WTC11 (cell line): ENCODE measurements around the gene SAMM50. TPM values are rescaled to one million over a fixed set of nuclear protein-coding genes. Genes with fewer than 3 reads are reported as not detected.

Experiments
- AFF4 ChIP-seq: sonication (generic); formaldehyde crosslinking; IDR thresholded peaks from 2 replicates; pipeline ENCODE4 v1.8.1; 2023; ENCODE audit warnings: mild to moderate bottlenecking, missing genetic modification reagents, borderline replicate concordance
- MYBL2 ChIP-seq: sonication (generic); formaldehyde crosslinking; IDR thresholded peaks from 2 replicates; pipeline ENCODE4 v1.8.1; 2023; ENCODE audit warnings: mild to moderate bottlenecking, moderate library complexity, missing genetic modification reagents
- NFE2L1 ChIP-seq: sonication (generic); formaldehyde crosslinking; IDR thresholded peaks from 2 replicates; pipeline ENCODE4 v1.8.1; 2023; ENCODE audit warnings: missing genetic modification reagents
- PRDM15 ChIP-seq: sonication (generic); formaldehyde crosslinking; IDR thresholded peaks from 2 replicates; pipeline ENCODE4 v1.8.0; 2022; ENCODE audit warnings: missing genetic modification reagents
- RELA ChIP-seq: sonication (generic); formaldehyde crosslinking; IDR thresholded peaks from 2 replicates; pipeline ENCODE4 v1.8.1; 2022; ENCODE audit warnings: missing genetic modification reagents, mild to moderate bottlenecking, borderline replicate concordance
- USF1 ChIP-seq: sonication (generic); formaldehyde crosslinking; IDR thresholded peaks from 2 replicates; pipeline ENCODE4 v1.8.0; 2022; ENCODE audit warnings: mild to moderate bottlenecking, missing genetic modification reagents
- ZBTB21 ChIP-seq: sonication (generic); formaldehyde crosslinking; IDR thresholded peaks from 2 replicates; pipeline ENCODE4 v1.8.1; 2023; ENCODE audit warnings: mild to moderate bottlenecking, missing genetic modification reagents, borderline replicate concordance
- ZNF232 ChIP-seq: sonication (generic); formaldehyde crosslinking; IDR thresholded peaks from 2 replicates; pipeline ENCODE4 v1.8.0; 2022; ENCODE audit warnings: mild to moderate bottlenecking, missing genetic modification reagents
- ZNF281 ChIP-seq: sonication (generic); formaldehyde crosslinking; IDR thresholded peaks from 2 replicates; pipeline ENCODE4 v1.8.0; 2023; ENCODE audit warnings: mild to moderate bottlenecking, missing genetic modification reagents
- ZNF423 ChIP-seq: fragments of 250-450 bp; sonication (Bioruptor Pico); IDR thresholded peaks from 2 replicates; pipeline ENCODE4 v2.1.2; 2022; ENCODE audit warnings: mild to moderate bottlenecking, moderate library complexity
- total RNA-seq: library from RNA; stranded (reverse); gene quantifications from 3 replicates; pipeline ENCODE4 v1.2.3, GENCODE V29; 2021
- TF ChIP-seq, protein P1 (sequence below): sonication (generic); formaldehyde crosslinking; IDR thresholded peaks from 2 replicates; pipeline ENCODE4 v1.8.1; 2023; ENCODE audit warnings: mild to moderate bottlenecking, missing genetic modification reagents
- TF ChIP-seq, protein P2 (sequence below): sonication (generic); formaldehyde crosslinking; IDR thresholded peaks from 2 replicates; pipeline ENCODE4 v1.8.0; 2022; ENCODE audit warnings: mild to moderate bottlenecking, missing genetic modification reagents
- TF ChIP-seq, protein P3 (sequence below): fragments of 200-600 bp; IDR thresholded peaks from 2 replicates; pipeline ENCODE4 v1.8.0; 2022; ENCODE audit warnings: antibody characterized with exemption
- TF ChIP-seq, protein P4 (sequence below): sonication (generic); formaldehyde crosslinking; IDR thresholded peaks from 2 replicates; pipeline ENCODE4 v1.8.1; 2023; ENCODE audit warnings: mild to moderate bottlenecking, missing genetic modification reagents

Gene SAMM50
- total RNA-seq, 1 experiment from 2014 or later, result 72.1 TPM

DNA sequence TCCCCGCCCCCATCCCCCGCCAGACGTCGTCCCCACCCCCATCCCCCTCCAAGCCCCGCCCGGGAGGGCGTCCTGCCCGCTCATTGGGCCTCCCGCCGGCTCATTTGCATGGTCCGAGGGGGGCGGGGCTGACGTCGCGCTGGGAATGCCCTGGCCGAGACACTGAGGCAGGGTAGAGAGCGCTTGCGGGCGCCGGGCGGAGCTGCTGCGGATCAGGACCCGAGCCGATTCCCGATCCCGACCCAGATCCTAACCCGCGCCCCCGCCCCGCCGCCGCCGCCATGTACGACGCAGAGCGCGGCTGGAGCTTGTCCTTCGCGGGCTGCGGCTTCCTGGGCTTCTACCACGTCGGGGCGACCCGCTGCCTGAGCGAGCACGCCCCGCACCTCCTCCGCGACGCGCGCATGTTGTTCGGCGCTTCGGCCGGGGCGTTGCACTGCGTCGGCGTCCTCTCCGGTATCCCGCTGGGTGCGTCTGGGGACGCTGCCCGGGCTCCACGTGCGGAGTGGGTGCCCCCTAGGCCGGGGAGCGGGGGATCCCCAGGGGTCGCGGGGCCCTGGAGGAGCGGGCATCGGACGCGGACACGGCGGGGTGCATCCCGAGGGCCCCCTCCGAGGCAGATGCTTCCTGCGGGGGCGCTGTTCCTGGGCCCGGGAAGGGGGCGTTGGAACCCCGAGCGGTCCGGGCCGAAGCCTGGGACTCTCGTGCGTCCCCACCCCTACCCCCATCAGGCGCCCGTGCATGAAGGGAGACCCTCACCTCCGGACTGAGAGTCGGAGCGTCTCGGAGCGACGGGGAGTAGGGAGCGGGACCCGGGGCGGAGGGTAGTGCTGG lies 31.4 kb upstream of the SAMM50 start, which contains the start of gene PNPLA3 (continued):
- no peak for TF ChIP-seq USF1
- no peak for TF ChIP-seq AFF4 (CRISPR knock-in tag)
- TF ChIP-seq MYBL2 (CRISPR knock-in tag), result peak; percentile 77; the same call in 1 of the 2 replicates
- TF ChIP-seq, protein P1, sequence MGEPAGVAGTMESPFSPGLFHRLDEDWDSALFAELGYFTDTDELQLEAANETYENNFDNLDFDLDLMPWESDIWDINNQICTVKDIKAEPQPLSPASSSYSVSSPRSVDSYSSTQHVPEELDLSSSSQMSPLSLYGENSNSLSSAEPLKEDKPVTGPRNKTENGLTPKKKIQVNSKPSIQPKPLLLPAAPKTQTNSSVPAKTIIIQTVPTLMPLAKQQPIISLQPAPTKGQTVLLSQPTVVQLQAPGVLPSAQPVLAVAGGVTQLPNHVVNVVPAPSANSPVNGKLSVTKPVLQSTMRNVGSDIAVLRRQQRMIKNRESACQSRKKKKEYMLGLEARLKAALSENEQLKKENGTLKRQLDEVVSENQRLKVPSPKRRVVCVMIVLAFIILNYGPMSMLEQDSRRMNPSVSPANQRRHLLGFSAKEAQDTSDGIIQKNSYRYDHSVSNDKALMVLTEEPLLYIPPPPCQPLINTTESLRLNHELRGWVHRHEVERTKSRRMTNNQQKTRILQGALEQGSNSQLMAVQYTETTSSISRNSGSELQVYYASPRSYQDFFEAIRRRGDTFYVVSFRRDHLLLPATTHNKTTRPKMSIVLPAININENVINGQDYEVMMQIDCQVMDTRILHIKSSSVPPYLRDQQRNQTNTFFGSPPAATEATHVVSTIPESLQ (CRISPR knock-in tag), result no peak
- TF ChIP-seq, protein P2, sequence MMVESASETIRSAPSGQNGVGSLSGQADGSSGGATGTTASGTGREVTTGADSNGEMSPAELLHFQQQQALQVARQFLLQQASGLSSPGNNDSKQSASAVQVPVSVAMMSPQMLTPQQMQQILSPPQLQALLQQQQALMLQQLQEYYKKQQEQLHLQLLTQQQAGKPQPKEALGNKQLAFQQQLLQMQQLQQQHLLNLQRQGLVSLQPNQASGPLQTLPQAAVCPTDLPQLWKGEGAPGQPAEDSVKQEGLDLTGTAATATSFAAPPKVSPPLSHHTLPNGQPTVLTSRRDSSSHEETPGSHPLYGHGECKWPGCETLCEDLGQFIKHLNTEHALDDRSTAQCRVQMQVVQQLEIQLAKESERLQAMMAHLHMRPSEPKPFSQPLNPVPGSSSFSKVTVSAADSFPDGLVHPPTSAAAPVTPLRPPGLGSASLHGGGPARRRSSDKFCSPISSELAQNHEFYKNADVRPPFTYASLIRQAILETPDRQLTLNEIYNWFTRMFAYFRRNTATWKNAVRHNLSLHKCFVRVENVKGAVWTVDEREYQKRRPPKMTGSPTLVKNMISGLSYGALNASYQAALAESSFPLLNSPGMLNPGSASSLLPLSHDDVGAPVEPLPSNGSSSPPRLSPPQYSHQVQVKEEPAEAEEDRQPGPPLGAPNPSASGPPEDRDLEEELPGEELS (CRISPR knock-in tag), result peak; percentile 65; the same call in 1 of the 2 replicates
- TF ChIP-seq ZNF423, result peak; percentile 59
- TF ChIP-seq ZNF281 (CRISPR knock-in tag), result 0 out of 2 replicates have a peak, but pooled peaks have one; percentile 71
- no peak for TF ChIP-seq NFE2L1 (CRISPR knock-in tag)
- peak; percentile 88; the same call in 1 of the 2 replicates for TF ChIP-seq RELA (CRISPR knock-in tag)
- peak; percentile 40; the same call in 1 of the 2 replicates for TF ChIP-seq PRDM15
- peak; percentile 71 for TF ChIP-seq ZNF232 (CRISPR knock-in tag)
- TF ChIP-seq ZBTB21 (CRISPR knock-in tag), result peak; percentile 87
- TF ChIP-seq, protein P3, sequence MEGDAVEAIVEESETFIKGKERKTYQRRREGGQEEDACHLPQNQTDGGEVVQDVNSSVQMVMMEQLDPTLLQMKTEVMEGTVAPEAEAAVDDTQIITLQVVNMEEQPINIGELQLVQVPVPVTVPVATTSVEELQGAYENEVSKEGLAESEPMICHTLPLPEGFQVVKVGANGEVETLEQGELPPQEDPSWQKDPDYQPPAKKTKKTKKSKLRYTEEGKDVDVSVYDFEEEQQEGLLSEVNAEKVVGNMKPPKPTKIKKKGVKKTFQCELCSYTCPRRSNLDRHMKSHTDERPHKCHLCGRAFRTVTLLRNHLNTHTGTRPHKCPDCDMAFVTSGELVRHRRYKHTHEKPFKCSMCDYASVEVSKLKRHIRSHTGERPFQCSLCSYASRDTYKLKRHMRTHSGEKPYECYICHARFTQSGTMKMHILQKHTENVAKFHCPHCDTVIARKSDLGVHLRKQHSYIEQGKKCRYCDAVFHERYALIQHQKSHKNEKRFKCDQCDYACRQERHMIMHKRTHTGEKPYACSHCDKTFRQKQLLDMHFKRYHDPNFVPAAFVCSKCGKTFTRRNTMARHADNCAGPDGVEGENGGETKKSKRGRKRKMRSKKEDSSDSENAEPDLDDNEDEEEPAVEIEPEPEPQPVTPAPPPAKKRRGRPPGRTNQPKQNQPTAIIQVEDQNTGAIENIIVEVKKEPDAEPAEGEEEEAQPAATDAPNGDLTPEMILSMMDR, result no peak
- TF ChIP-seq, protein P4, sequence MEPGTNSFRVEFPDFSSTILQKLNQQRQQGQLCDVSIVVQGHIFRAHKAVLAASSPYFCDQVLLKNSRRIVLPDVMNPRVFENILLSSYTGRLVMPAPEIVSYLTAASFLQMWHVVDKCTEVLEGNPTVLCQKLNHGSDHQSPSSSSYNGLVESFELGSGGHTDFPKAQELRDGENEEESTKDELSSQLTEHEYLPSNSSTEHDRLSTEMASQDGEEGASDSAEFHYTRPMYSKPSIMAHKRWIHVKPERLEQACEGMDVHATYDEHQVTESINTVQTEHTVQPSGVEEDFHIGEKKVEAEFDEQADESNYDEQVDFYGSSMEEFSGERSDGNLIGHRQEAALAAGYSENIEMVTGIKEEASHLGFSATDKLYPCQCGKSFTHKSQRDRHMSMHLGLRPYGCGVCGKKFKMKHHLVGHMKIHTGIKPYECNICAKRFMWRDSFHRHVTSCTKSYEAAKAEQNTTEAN (CRISPR knock-in tag), result peak; percentile 76; the same call in 1 of the 2 replicates
